DND-41 (cell line): ENCODE measurements around the gene SLC46A2.

Source experiments
- ATAC-seq: fragments of 200-7000 bp; cut with Tn5 transposase; 3 replicates; pipeline ENCODE4 v1.9.1; 2021; ENCODE audit warnings: low read depth; ENCODE audit not compliant: insufficient read depth
- DNase-seq: peaks from one replicate; pipeline ENCODE4 v3.0.0-alpha.2; 2020
- H2AFZ ChIP-seq: 2 replicates; pipeline ENCODE4 v1.6.0; 2012; ENCODE audit warnings: low read depth, low read length
- H3K27ac ChIP-seq: 2 replicates; pipeline ENCODE4 v1.5.1; 2012; ENCODE audit warnings: low read length, inconsistent platforms
- H3K27me3 ChIP-seq: fragments of 200-600 bp; sonication (generic); 2 replicates; pipeline ENCODE4 v1.6.0; 2012; ENCODE audit warnings: low read length, mild to moderate bottlenecking, inconsistent platforms; ENCODE audit not compliant: insufficient read depth, poor library complexity
- H3K36me3 ChIP-seq: 2 replicates; pipeline ENCODE4 v1.5.1; 2012; ENCODE audit warnings: low read length, inconsistent platforms; ENCODE audit not compliant: insufficient read depth
- H3K4me1 ChIP-seq: 2 replicates; pipeline ENCODE4 v1.5.1; 2012; ENCODE audit warnings: mild to moderate bottlenecking, low read length; ENCODE audit not compliant: insufficient read depth
- H3K4me2 ChIP-seq: 2 replicates; pipeline ENCODE4 v1.6.0; 2012; ENCODE audit warnings: mild to moderate bottlenecking, moderate library complexity, low read length, inconsistent platforms; ENCODE audit not compliant: insufficient read depth
- H3K4me3 ChIP-seq, 2 experiments: fragments of 200-600 bp in 1 of 2; shearing (Covaris generic) in 1 of 2; 2 replicates each; pipeline ENCODE4 v1.5.1; 2012 to 2016; ENCODE audit warnings: inconsistent platforms in 2 of 2, low read length in 2 of 2, mild to moderate bottlenecking in 2 of 2, low read depth in 1 of 2, moderate library complexity in 1 of 2
- H3K79me2 ChIP-seq: 2 replicates; pipeline ENCODE4 v1.6.0; 2012; ENCODE audit warnings: low read length, inconsistent platforms; ENCODE audit not compliant: insufficient read depth
- H3K9ac ChIP-seq: 2 replicates; pipeline ENCODE4 v1.6.0; 2012; ENCODE audit warnings: low read depth, mild to moderate bottlenecking, inconsistent platforms, low read length, moderate library complexity
- H3K9me3 ChIP-seq: 2 replicates; pipeline ENCODE4 v1.5.1; 2012; ENCODE audit warnings: low read length, moderate library complexity, mild to moderate bottlenecking, inconsistent platforms; ENCODE audit not compliant: insufficient read depth, severe bottlenecking
- H4K20me1 ChIP-seq: 2 replicates; pipeline ENCODE4 v1.6.0; 2012; ENCODE audit warnings: low read length; ENCODE audit not compliant: insufficient read depth
- CTCF ChIP-seq: IDR thresholded peaks from 2 replicates; pipeline ENCODE4 v1.5.1; 2012; ENCODE audit warnings: borderline replicate concordance, low read length, moderate library complexity, mild to moderate bottlenecking; ENCODE audit not compliant: poor library complexity, severe bottlenecking; ENCODE audit errors: extremely low read depth
- EZH2 ChIP-seq: IDR thresholded peaks from 3 replicates; pipeline ENCODE4 v1.6.1; 2012; ENCODE audit warnings: borderline replicate concordance, low read depth, mild to moderate bottlenecking, moderate library complexity, low read length, inconsistent platforms; ENCODE audit not compliant: severe bottlenecking

Gene SLC46A2

GRCh38 chr9:112836394-112836793 lies 54.3 kb downstream of the SLC46A2 start:
- H3K79me2 ChIP-seq: no peaks in the 10 kb centered on the region
- no peak overlapping the region for H2AFZ ChIP-seq
- no peak for DNase-seq
- H4K20me1 ChIP-seq: no peaks in the 10 kb centered on the region
- H3K9ac ChIP-seq: no peak overlapping the region
- H3K27me3 ChIP-seq: no peaks in the 10 kb centered on the region
- no peaks in the 10 kb centered on the region for H3K36me3 ChIP-seq
- H3K9me3 ChIP-seq: no peaks in the 10 kb centered on the region
- H3K4me2 ChIP-seq: no peak overlapping the region
- no peaks in the 10 kb centered on the region for H3K4me1 ChIP-seq
- TF ChIP-seq CTCF: no peak
- TF ChIP-seq EZH2: no peak
- no peak overlapping the region for H3K27ac ChIP-seq
- no peak for ATAC-seq
- no peak overlapping the region for H3K4me3 ChIP-seq

- Histone ChIP-seq H3K36me3 (no peaks in the 10 kb centered on the region), H2AFZ (no peak overlapping the region), H3K4me2 (no peak overlapping the region), H3K79me2 (no peaks in the 10 kb centered on the region), H3K9ac (no peak overlapping the region), H4K20me1 (no peaks in the 10 kb centered on the region), H3K27me3 (no peaks in the 10 kb centered on the region), H3K4me3 (no peak overlapping the region), H3K27ac (no peak overlapping the region), H3K4me1 (no peaks in the 10 kb centered on the region), H3K9me3 (no peaks in the 10 kb centered on the region)
- no peak for TF ChIP-seq EZH2
- TF ChIP-seq CTCF: no peak
- DNase-seq (no peak), ATAC-seq (no peak)
Measured at GRCh38 chr9:112833081-112833480, 57.6 kb downstream of the SLC46A2 start.

- H3K4me3 ChIP-seq: no peak overlapping the region
- no peaks in the 10 kb centered on the region for H3K9me3 ChIP-seq
- H3K79me2 ChIP-seq: no peaks in the 10 kb centered on the region
- no peak for ATAC-seq
- no peak overlapping the region for H3K27ac ChIP-seq
- no peak for DNase-seq
- TF ChIP-seq CTCF (no peak), EZH2 (no peak)
- H4K20me1 ChIP-seq: no peaks in the 10 kb centered on the region
- no peaks in the 10 kb centered on the region for H3K36me3 ChIP-seq
- H3K27me3 ChIP-seq: no peaks in the 10 kb centered on the region
- no peak overlapping the region for H2AFZ ChIP-seq
- H3K4me1 ChIP-seq: no peaks in the 10 kb centered on the region
- H3K4me2 ChIP-seq: no peak overlapping the region
- H3K9ac ChIP-seq: no peak overlapping the region
Measured at GRCh38 chr9:112831969-112832368, 58.7 kb downstream of the SLC46A2 start.

GRCh38 chr9:112831281-112831851 lies 59.3 kb downstream of the SLC46A2 start:
- Histone ChIP-seq H3K36me3 (no peaks in the 10 kb centered on the region), H3K27ac (no peak overlapping the region), H4K20me1 (no peaks in the 10 kb centered on the region), H3K27me3 (no peaks in the 10 kb centered on the region), H3K4me1 (no peaks in the 10 kb centered on the region), H3K9me3 (no peaks in the 10 kb centered on the region), H3K9ac (no peak overlapping the region), H2AFZ (no peak overlapping the region), H3K4me2 (no peak overlapping the region), H3K4me3 (no peak overlapping the region), H3K79me2 (no peaks in the 10 kb centered on the region)
- DNase-seq: no peak
- no peak for TF ChIP-seq CTCF
- TF ChIP-seq EZH2: no peak
- no peak for ATAC-seq
